ENCODE measurements around the gene GABARAPL2.
A peak's percentile ranks its signal among the peaks of the same experiment; 100 is the strongest.

The GABARAPL2 gene

DNA sequence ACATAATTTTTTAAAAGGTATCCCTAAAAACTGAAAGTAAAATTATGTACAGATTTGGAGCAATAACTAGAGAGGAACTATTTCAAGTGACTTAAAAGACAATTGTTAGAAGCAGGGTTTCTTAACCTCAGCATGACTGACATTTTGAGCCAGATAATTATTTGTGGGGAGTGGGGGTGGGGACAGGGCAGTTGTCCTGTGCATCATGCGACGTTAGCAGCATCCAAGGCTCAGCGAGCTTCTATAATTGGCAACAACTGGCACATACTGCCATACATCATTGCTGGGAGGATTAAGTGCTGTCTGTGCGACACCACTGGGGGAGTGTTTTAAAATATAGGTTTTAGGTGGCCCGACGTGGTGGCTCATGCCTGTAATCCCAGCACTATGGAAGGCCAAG, 27.1 kb downstream of the GABARAPL2 start:
- DNase-seq, result no peak

DNA sequence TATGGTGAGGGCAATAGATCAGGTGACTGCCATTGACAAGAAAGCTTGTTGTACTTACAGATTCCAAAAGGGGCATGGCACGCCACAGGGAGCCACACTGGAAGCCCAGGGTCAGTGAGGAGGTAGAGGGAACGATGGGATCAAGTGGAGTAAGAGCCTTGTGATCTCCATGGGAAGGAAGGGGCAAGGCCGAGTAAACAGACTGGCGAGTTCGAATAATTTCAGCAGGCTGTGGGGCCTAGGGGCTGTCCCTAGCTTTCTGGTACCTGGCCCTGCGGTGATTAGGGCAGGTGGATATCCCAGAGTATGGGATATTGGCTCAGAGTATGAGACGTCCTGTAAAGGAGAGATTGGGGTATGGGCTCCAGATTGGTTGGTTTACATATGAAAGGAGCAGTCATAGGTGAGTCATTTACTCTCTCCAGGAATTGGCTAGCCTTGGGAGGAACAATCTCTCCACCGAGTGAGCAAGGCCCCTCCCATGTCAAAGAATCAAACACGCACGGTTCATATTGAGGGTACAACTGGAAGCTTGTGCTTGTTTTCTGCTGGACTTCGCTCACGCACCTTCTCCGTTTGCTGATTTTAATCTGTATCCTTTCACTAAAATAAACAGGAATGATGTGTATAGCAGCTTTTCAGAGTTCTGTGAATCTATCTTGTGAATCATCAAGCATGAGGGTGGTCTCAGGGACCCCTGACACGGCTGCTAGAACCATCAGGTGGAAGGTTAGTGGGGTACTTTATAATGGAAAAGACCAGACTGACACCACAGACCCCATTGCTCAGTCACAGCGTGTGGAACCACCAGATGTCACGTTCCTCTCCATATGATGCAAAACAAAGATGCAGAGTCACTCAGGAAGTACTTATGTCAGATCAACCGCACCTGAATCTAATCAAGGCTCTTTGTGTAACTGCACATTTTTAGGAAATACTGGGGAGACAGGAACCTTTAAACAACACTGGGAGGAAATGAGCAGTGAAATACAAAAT, 27.9 kb downstream of the GABARAPL2 start:
- no peak for DNase-seq

GRCh38 chr16:75599452-75600277, 33.5 kb downstream of the GABARAPL2 start:
- no peak for DNase-seq

GRCh38 chr16:75603241-75603640, 37.1 kb downstream of the GABARAPL2 start:
- no peak for DNase-seq

DNA sequence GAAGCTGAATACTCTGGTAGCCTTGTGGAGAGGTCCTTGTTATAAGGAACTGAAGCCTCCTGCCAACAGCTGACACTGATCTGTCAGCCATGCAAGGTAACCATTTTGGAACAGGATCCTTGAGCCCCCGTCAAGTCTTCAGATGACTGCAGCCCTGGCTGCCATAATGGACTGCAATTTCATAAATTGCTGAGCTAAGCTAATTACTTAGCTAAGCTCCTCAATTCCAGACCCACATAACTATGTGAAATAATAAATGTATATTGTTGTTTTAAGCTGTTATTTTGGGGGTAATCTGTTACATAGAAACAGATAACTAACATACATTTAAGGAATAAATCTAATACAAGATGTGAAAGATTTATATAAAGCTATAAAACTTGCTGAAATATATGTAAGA, 40.3 kb downstream of the GABARAPL2 start:
- no peak for DNase-seq

- DNase-seq, result no peak
Observed at GRCh38 chr16:75614066-75614897, 48.1 kb downstream of the GABARAPL2 start.

DNA sequence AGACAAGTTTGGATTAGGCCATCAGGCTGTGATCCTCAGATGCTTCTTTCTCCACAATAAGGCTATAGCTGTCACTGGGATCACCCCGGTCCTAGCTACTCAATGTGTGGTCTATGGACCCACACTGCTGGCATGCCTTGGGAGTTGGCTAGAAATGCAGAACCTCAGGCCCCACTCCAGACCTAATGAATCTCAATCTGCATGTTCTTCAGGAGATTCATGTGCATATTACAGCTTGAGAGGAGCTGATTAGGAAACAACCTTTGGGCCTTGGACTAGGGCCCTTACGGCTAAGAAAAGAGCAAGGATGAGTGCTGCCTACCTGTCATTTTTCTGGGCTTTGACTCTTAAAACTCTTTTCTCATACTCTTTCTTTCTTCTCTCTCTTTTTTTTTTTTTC, 49.4 kb downstream of the GABARAPL2 start:
- no peak for DNase-seq

DNA sequence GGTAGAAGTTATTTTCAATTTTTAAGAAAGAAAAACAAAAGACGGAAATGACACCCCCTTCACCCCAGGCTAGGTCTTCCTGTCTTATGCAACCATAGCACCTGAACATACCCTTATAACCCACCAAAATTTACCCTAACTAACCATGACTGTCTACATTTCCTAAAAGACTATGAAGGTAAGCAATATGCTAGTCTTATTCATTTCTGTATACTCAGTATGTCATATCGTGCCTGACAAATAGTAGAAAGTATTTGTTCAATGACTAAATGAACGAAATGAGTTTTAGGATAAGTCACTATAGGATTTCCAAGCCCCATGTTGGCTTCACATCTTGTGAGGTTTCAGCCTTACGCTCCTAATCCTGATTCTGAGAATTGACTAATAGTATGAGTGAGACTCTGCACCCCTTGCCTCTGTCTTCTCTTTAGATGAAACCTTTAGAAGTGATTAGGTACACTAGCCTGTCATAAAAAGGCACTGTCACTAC, 50.4 kb downstream of the GABARAPL2 start:
- no peak for DNase-seq

GRCh38 chr16:75617121-75617520, 50.9 kb downstream of the GABARAPL2 start:
- DNase-seq, result no peak

GRCh38 chr16:75618780-75619179, 52.6 kb downstream of the GABARAPL2 start:
- DNase-seq, result no peak

GRCh38 chr16:75620326-75621169, 54.4 kb downstream of the GABARAPL2 start:
- DNase-seq, result peak; percentile 61

GRCh38 chr16:75621170-75621477, 54.9 kb downstream of the GABARAPL2 start:
- no peak for DNase-seq

- peak; percentile 98 for DNase-seq
Observed at GRCh38 chr16:75622761-75623605, 56.8 kb downstream of the GABARAPL2 start, which contains the start of gene ADAT1. Gene ADAT1 (minus strand): TSS chr16:75623281. CDS start chr16:75620799, 2,482 bp downstream.

DNA sequence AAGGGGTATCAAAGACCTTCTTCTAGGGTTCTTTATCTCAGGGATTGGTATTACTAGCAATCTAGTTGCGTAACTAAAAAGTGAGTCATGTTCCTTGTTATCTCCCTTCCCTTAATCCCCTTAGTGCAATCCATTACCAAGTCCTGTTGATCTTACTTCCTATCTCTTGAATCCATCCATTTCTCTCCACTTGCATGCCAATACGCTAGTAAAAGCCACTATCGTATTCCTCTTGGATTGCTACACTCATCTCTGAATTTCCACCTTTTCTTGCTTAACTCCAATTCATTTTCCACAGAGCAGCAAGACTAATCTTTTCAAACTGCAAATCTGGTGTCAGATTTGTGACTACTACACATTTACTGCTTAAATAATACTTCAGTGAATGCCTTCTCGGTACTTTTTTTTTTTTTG, 58.7 kb downstream of the GABARAPL2 start:
- DNase-seq, result no peak

- no peak for DNase-seq
Observed at GRCh38 chr16:75626806-75627205, 60.6 kb downstream of the GABARAPL2 start.
